SK-N-MC (cell line): ENCODE measurements around the gene C4A.

Experiments
- EZH2 ChIP-seq: fragments of 200-600 bp; sonication (generic); IDR thresholded peaks from one replicate; pipeline ENCODE4 v1.6.1; 2017; ENCODE audit warnings: antibody characterized with exemption
- FOXP2 ChIP-seq: optimal IDR thresholded peaks from 2 replicates; pipeline ENCODE3; 2011; ENCODE audit warnings: mild to moderate bottlenecking, moderate library complexity; ENCODE audit not compliant: insufficient read depth; ENCODE audit errors: extremely low read length, control extremely low read depth
- POLR2AphosphoS5 ChIP-seq: IDR thresholded peaks from 2 replicates; pipeline ENCODE4 v1.6.1; 2012; ENCODE audit warnings: mild to moderate bottlenecking, low read depth, low read length, borderline replicate concordance

GRCh38 chr6:31947864-31948263 lies 34.0 kb upstream of the C4A start:
- TF ChIP-seq EZH2 (no peak), POLR2AphosphoS5 (no peak), FOXP2 (no peak)
